ENCODE measurements around the gene ZSCAN25.

Gene ZSCAN25

DNA sequence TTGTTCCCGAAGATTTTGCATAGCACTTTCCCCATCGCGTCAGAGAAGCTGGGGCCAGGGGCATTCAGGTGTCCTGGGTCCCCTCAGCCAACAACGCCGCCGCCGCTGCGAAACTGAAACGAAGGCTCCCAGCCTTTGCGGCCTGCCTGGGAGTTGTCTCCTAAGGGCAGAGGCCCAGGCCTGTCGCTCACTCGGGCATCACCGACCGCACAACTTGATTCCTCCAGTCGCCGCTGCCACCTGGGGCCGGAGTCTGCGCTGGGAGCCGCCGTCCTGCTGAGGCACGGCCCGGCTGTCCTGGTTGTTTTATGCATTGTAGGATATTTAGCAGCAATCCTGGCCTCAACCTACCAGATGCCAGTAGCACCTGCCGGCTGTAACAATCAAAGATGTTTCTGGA, 22.0 kb downstream of the ZSCAN25 start:
- H3K27ac ChIP-seq, result no peak overlapping the region
- TF ChIP-seq, protein P1, sequence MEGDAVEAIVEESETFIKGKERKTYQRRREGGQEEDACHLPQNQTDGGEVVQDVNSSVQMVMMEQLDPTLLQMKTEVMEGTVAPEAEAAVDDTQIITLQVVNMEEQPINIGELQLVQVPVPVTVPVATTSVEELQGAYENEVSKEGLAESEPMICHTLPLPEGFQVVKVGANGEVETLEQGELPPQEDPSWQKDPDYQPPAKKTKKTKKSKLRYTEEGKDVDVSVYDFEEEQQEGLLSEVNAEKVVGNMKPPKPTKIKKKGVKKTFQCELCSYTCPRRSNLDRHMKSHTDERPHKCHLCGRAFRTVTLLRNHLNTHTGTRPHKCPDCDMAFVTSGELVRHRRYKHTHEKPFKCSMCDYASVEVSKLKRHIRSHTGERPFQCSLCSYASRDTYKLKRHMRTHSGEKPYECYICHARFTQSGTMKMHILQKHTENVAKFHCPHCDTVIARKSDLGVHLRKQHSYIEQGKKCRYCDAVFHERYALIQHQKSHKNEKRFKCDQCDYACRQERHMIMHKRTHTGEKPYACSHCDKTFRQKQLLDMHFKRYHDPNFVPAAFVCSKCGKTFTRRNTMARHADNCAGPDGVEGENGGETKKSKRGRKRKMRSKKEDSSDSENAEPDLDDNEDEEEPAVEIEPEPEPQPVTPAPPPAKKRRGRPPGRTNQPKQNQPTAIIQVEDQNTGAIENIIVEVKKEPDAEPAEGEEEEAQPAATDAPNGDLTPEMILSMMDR (conservative IDR thresholded peaks at IDR 0.05), result no peak
- no peak for TF ChIP-seq ZFX (IDR thresholded peaks at IDR 0.05)

DNA sequence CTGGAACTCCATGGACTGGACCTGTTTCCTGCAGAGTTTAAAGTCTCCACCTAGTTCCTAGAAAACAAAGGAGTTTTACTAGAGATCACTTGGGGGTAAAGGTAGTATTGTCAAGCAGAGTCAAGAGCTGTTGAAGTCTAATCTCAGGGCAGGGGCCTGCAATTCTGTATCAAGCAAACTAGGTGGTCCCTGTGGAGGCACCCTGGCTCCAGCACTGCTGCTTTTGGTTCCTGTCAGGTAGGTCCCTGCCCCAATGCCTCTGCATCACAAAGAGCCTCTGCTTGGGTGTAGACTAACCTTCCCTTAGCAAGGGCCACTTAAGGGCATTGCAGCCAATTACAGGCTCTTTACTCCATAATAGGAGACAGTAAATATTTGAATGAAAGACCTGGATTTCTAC, 22.5 kb downstream of the ZSCAN25 start:
- no peak overlapping the region for H3K27ac ChIP-seq
- no peak for TF ChIP-seq ZFX (IDR thresholded peaks at IDR 0.05)
- TF ChIP-seq, protein P1 (conservative IDR thresholded peaks at IDR 0.05), result no peak

DNA sequence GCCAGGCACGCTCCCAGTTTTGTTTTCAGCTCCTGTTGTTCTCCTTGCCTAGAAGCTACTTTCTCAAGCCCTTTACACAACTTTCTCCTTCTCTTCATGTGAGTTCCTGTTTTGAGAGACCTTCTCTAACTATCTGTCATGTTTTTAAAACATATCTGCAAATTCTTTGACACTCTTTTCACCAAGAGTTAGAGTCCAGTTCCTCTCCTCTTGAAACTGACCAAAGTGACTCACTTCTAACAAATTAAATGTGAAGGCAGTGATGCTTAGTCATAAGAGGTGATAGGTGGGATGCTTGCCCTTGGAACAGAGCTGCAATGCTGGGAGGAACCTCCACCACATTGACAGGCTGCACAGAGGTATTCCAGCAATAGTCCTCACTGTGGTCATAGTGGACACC, 25.3 kb downstream of the ZSCAN25 start:
- H3K27ac ChIP-seq, result no peak overlapping the region
- no peak for TF ChIP-seq ZFX (IDR thresholded peaks at IDR 0.05)
- TF ChIP-seq, protein P1 (conservative IDR thresholded peaks at IDR 0.05), result no peak

DNA sequence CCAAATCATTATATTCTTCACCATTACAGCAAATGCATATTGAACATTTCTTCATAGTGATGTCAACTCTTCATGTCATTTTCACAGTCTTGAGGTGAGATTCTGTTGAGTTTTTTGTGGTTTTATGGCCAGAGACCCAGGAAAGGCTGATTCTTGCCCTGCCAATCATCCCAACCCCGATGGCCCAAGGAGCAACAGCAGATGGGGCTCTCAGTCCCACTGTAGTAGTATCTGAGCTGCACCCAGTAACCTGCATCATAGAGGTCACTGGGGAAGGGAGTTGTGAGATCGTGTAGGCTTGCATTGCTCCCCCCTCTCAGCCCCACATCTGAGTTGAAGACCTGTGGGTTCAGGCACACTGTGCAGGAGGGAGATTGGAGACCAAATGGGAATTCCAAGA, 26.7 kb downstream of the ZSCAN25 start:
- TF ChIP-seq, protein P1 (conservative IDR thresholded peaks at IDR 0.05), result no peak
- no peak for TF ChIP-seq ZFX (IDR thresholded peaks at IDR 0.05)
- no peak overlapping the region for H3K27ac ChIP-seq

DNA sequence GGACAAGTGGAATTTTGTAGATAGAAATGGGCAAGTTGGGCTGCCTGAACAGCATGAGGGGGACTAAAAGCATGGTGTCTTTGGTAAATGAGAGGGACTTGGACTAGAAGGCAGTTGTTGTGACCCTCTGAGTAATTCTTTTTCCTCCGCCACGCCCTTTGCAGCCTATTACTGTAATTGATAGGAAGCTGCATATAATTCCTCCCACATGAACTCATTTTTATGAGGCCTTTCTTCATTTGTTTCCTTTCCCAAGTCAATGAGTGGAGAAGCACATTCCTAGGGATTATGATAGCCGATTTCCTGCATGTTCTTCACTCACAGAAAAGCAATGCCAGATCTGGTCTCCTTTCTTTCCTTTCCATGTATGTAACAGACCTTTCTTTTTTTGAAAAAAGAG, 27.7 kb downstream of the ZSCAN25 start:
- H3K27ac ChIP-seq, result no peak overlapping the region
- no peak for TF ChIP-seq ZFX (IDR thresholded peaks at IDR 0.05)

DNA sequence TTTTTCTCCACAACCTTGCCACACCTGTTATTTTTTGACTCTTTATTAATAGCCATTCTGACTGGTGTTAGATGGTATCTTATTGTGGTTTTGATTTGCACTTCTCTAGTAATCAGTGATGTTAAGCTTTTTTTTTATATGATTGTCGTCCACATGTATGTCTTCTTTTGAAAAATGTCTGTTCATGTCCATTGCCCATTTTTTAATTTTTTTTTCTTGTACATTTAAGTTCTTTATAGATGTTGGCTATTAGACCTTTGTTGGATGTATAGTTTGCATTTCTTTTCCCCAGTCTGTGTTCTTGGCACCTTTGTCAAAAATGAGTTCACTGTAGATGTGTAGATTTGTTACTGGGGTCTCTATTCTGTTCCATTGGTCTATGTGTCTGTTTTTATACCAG, 28.8 kb downstream of the ZSCAN25 start:
- TF ChIP-seq, protein P1 (conservative IDR thresholded peaks at IDR 0.05), result no peak
- no peak for TF ChIP-seq ZFX (IDR thresholded peaks at IDR 0.05)
- H3K27ac ChIP-seq, result no peak overlapping the region

DNA sequence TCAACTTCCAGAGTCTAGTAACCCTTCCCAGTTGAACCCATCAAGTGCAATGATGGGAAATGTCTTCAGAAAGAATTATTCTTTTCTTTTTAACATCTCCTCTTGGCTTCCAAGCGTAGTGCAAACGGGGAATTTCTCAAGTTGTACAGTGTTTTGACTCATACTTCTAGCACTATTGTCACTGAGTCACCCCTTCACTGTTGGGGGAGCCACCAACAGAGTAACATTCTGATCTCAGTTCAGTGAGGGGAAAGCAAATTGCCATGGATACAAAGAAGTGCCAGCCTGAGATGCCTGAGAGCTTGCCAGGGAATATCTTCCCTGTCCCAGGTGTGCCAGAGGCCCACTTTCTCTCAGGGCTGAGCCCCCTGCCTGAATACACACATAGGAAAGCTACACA, 32.1 kb downstream of the ZSCAN25 start:
- TF ChIP-seq ZFX (IDR thresholded peaks at IDR 0.05), result no peak
- TF ChIP-seq, protein P1 (conservative IDR thresholded peaks at IDR 0.05), result no peak
- H3K27ac ChIP-seq, result no peak overlapping the region

DNA sequence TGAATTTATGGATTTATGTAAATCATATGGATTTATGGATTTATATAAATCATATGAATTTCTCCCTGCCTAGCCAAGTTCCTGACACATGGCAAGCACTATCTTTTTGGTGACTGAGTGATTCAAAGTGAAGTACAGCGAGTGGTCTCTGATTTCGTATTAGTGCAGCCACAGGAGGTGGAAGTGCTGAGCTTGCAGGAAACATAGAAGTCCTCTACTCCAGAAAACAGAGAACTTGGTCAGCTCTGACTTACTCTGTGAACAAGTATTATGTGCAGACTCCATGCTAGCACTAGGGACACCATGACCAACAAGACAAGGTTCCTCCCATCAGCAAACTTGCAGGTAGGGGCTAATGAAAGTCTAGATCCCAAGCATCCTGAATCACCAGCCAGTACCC, 34.5 kb downstream of the ZSCAN25 start:
- TF ChIP-seq ZFX (IDR thresholded peaks at IDR 0.05), result no peak
- TF ChIP-seq, protein P1 (conservative IDR thresholded peaks at IDR 0.05), result no peak
- H3K27ac ChIP-seq, result no peak overlapping the region
